ENCODE results near the gene SPON1.

The SPON1 gene

GRCh38 chr11:14202251-14203196 is 240.0 kb downstream of the SPON1 start:
- no peak for DNase-seq

GRCh38 chr11:14203321-14203720 is 240.8 kb downstream of the SPON1 start:
- DNase-seq = no peak

DNA sequence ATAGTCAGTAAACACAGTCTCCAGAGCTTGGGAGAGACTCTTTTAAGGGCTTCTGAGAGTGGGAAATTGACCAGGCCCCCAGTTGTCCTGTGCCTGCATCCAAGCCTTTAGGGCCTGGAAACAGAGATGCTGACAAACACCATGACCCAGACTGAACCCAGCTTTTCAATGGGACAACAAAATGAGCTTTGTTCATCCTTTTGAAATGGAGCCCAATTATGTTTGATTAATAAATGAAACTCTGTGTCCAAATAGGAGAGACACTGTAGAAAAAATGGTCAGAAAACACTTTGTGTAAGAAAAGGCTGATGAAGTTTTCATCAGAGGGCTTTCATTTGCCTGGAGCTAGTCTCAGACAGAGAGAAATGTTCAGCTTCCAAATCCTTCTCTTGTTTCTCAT is 250.5 kb downstream of the SPON1 start:
- DNase-seq = no peak

GRCh38 chr11:14218728-14219127 is 256.2 kb downstream of the SPON1 start:
- no peak for DNase-seq

- no peak for DNase-seq
Measured at GRCh38 chr11:14223636-14224288, 261.2 kb downstream of the SPON1 start.

DNA sequence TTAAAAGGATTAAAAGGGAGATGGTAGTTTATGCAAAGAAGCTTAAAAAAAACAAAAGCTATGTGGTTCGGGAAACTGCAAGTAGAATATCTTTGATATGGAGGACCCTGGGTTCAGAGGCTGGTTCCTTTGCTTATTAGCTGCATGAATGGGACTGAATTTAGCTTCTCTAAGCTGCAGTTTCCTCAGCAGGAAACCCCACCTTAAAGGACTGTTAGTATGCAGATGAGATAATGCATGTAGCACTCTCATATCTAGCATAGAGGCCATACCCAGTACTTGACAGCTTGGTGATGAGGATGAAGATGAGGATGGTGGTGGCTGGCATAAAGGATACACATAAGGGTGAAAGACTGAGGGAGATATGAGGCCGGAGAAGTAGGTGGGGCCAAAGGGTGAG is 261.9 kb downstream of the SPON1 start:
- no peak for DNase-seq

DNA sequence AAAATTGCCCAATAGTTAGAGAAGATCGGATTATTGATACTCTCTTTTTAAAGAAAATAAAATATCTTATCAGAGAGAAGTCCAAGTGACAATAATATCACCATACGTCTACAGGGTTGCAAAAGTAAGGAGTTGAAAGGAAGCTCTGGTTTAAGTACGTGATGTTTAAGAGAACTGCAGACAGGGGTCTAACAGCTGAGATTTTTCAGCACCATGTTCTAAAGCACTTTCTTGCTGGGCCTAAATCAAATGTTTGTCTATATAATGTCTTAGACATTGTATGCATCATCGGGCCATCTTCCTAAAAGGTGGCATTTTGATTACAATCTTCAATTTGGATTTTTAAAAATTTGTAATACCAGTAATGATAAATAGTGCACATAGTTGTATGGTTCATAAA is 263.1 kb downstream of the SPON1 start:
- DNase-seq = no peak

DNA sequence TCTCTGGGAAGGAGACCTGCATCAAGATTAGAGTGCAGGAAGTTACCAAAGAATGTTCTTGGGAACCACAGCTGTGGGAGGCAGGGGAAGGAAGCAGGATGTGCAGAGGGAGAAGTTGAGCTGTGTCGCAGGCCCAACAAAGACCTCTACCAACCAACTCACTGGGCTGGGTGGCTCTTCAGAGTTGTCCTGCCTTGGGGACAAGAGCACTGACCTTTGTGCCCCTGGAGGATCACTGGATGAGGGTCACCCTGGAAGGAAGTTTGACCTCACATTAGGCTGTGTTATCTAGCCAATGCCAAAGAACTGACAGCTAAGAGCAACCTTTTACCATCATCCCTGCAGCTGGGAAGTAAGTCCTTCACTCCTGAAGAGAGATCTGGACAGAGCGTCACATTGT is 265.8 kb downstream of the SPON1 start:
- no peak for DNase-seq

- no peak for DNase-seq
Measured at GRCh38 chr11:14229472-14229871, 266.9 kb downstream of the SPON1 start.

- DNase-seq = no peak
Measured at GRCh38 chr11:14230407-14230806, 267.9 kb downstream of the SPON1 start.

DNA sequence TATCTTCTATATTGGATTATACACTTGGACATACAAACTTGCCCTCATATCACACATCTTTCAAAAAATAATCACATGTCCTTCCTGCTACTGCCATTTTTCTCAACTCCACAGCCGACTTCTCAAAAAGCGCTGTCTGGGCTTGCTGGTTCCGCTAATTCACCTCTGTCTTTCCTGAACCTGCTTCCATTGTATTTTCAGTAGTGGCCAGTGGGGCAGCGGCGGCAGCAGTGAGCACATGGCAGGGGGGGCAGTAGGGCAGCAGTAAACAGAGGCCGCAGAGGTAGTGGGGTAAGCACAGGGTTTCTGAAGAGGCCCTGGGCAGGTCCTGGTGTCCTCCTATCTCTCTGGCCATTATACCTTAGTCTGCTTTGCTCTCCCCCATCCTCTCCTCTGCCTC is 270.1 kb downstream of the SPON1 start:
- no peak for DNase-seq

DNA sequence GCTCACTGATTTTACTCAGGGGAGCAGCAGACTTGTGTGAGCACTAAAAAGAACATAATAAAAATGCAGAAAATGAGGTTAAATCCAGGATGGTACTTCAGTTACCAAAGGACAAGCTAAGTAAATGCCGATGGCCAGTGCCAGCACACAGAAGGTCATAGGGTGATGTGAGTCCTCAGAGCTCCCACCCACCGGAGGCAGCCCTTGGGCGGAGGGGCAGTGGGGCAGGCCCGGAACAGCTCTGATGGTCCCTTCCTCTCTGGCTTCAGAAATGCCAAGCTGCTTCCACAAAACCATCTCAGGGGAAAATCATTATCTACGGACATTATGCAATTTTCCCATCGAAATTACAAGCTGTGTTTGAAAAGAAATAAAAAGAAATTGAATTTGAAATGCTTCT is 271.9 kb downstream of the SPON1 start:
- DNase-seq = no peak

- DNase-seq = no peak
Measured at GRCh38 chr11:14235701-14236100, 273.2 kb downstream of the SPON1 start.

DNA sequence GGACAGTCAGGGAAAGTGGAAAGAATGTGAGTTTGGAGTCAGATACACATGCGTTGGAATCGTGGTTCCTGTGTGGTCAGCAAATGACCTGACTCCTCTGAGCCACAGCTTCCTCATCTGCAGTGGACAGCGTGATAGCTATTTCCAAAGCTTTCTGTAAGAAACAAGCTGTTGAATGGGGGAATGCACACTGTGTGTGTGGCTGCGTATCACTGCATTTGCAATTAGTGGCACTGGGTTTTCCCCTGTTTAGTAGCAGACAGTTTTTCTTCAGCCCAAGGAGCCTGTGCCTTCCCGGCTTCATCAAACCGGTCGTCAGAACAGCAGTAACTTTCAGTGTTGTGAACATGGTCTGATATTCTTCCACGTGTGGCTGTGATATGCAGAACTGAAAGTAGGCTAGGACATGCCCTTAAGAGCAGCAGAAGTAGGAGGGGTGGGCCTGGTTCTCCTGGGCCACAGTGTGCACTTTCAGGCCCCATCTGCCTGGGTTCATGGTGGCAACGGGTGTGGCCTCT is 275.0 kb downstream of the SPON1 start:
- no peak for DNase-seq

GRCh38 chr11:14240221-14240620 is 277.7 kb downstream of the SPON1 start:
- DNase-seq = no peak

GRCh38 chr11:14240951-14241350 is 278.4 kb downstream of the SPON1 start:
- DNase-seq = no peak

DNA sequence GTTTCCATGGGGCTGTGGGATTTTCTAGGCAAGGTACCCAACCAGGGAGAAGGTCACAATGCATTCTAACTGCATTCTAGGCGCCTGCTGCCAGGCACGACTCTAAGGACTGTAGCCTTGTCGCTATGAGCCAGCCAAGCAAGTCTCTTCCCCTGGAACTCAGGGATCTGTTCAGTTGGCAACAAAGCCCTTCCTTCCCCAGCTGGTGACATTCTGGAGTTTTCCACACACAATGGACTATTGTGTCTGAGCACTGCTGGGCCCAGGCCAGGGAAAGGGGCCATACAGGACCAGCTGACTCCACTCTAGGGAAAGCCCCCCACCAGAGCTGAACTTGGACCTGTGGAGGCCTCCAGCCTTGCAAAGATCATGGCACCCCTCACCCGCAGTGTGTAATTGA is 279.7 kb downstream of the SPON1 start:
- DNase-seq = peak; percentile 39

- no peak for DNase-seq
Measured at GRCh38 chr11:14242733-14243132, 280.2 kb downstream of the SPON1 start.

- DNase-seq = no peak
Measured at GRCh38 chr11:14244926-14245325, 282.4 kb downstream of the SPON1 start.

- no peak for DNase-seq
Measured at GRCh38 chr11:14245444-14245843, 282.9 kb downstream of the SPON1 start.

- DNase-seq = no peak
Measured at GRCh38 chr11:14248580-14248981, 286.1 kb downstream of the SPON1 start.

DNA sequence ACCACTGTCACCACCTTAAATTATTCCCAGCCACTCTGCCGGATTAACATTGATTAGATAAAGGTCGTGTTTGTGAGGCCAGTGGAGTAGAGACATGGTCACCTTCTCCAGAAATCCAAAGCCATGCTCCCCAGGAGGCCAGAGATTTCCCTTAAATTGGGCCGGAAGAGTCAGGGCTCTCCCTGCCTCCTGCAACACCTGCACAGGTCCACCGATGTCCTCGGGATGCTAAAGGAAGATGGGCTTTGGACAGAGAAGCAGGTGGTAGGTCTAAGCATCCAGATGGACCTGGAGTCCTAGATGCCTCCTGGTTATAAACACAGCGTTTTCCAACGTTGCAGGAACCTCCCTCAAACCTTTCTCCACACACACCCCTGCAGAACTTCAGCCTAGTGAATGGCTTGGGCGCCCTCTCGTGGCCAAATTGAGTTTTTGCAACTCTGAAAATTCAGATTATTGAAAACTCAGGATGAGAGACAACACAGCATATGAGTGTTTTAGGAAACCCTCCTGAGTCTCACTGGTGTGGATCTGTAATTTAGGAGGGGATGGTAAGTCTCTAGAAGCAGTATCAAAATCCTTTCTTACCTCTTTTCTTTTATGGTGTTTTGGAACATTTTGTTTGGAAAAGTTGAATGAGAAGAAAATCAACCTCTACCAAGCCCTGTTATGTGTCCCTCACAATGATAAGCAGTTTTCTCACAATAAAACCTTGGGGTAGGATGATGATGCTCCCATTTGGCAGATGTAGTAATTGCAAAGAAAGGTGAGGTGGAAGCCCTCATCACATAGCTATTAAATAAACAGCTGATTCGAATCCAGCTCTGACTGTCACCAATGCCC is 286.8 kb downstream of the SPON1 start:
- DNase-seq = peak; percentile 78

GRCh38 chr11:14251754-14252153 is 289.2 kb downstream of the SPON1 start:
- DNase-seq = no peak
